Esophagus (tissue), 2 donors: Measurements from ENCODE around the gene PHF21A. TPM values are rescaled to one million over a fixed set of nuclear protein-coding genes. Genes with fewer than 3 reads are reported as not detected.
"Not testable (repeated sequence)": the region's sequence is repeated elsewhere in the genome, so short reads cannot be mapped to it uniquely, and the experiment has no call there.

ENCODE experiments used
- H3K27ac ChIP-seq, 2 donors: one replicate each; pipeline ENCODE4 v1.5.1; 2013; ENCODE audit warnings: low read depth in 2 of 2, mild to moderate bottlenecking in 2 of 2, inconsistent platforms in 1 of 2, low read length in 1 of 2, moderate library complexity in 1 of 2
- H3K27me3 ChIP-seq, 2 donors: one replicate each; pipeline ENCODE4 v1.6.1; 2013; ENCODE audit warnings: low read length in 2 of 2, control low read depth in 1 of 2, mild to moderate bottlenecking in 1 of 2; ENCODE audit not compliant: insufficient read depth in 2 of 2, control insufficient read depth in 1 of 2
- H3K36me3 ChIP-seq, 2 donors: one replicate each; pipeline ENCODE4 v1.6.1; 2013; ENCODE audit warnings: low read length in 1 of 2; ENCODE audit not compliant: control insufficient read depth in 2 of 2, insufficient read depth in 2 of 2
- H3K4me1 ChIP-seq, 2 donors: one replicate each; pipeline ENCODE4 v1.6.1; 2013; ENCODE audit warnings: low read length in 1 of 2; ENCODE audit not compliant: control insufficient read depth in 2 of 2, insufficient read depth in 2 of 2
- H3K4me3 ChIP-seq, 2 donors: one replicate each; pipeline ENCODE4 v1.5.1; 2013; ENCODE audit warnings: low read length in 2 of 2, mild to moderate bottlenecking in 2 of 2, low read depth in 1 of 2, moderate library complexity in 1 of 2
- H3K9me3 ChIP-seq, 2 donors: one replicate each; pipeline ENCODE4 v1.6.1; 2013; ENCODE audit warnings: mild to moderate bottlenecking in 2 of 2, low read depth in 1 of 2, low read length in 1 of 2, moderate library complexity in 1 of 2; ENCODE audit not compliant: control insufficient read depth in 2 of 2, insufficient read depth in 1 of 2
- WGBS, 2 donors: extraction: QIAGEN DNeasy Blood & Tissue Kit; methylation state at CpG; one replicate each; pipeline ENCODE4 v1.1.7; 2013; 5-methylcytosine and 5-hydroxymethylcytosine counted together
- polyA plus RNA-seq, 2 donors: library from polyadenylated mRNA; stranded (reverse); fragments of 200-250 nt; gene quantifications; one replicate each; pipeline ENCODE4 v1.2.3, GENCODE V29; 2013
- donor health status: healthy with polysubstance abuse.
- donor health status: Bipolar disorder and iron deficiency.

The PHF21A gene
- polyA plus RNA-seq, 2 donors, result 8.8 to 14.0 TPM

DNA sequence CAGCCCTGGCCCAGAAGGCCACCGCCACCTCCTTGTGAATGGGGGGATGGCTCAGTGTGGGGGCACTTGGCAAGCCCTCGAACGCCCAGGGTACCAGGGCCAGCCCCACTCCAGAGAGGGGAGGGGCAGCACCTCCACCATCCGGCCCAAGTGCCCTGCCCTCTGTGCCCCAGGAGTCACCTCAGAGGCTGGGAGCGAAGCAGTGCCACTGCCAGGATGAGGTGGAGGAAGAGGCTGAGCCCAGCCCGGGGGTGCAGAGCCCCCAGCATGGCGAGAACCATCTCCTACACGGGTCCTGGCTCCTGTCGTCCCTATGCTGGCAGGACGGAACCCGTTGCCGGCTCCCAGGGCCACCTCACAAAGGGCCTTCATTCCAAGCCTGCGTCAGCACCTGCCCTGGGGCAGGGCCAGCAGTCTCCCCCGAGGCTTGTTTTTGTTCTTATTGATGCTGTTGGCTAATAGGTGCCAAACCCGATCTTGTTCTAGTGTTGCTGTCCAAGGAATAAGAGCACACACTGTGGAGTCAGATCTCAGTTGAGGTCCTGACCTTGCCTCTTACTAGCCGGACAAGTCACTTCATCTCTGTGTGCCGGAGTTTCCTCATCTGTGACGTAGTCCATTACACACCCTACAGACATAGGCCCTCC is 214.2 kb downstream of the PHF21A start, which contains the start of gene FREY1:
Gene FREY1 (minus strand): TSS at position 307 of the 647 bp plus-strand sequence. CDS start 26 bp downstream, at position 281.
- Histone ChIP-seq H3K4me1 (peaks cover 2 to 11% of the 10 kb centered on the region in 2 donors), H3K27me3 (no peaks in the 10 kb centered on the region), H3K36me3 (peaks cover 7 to 25% of the 10 kb centered on the region in 2 donors), H3K9me3 (no peaks in the 10 kb centered on the region), H3K27ac (peak within 1 kb of the TSS in 1 of 2 donors; percentile 28), H3K4me3 (no peak within 1 kb of the TSS)
- 53 to 59% methylated on average over 18 of the region's 18 CpGs for WGBS, 2 donors

GRCh38 chr11:45906096-45906682 is 215.1 kb downstream of the PHF21A start:
- peaks cover 2 to 11% of the 10 kb centered on the region in 2 donors for H3K4me1 ChIP-seq
- no peak overlapping the region for H3K27ac ChIP-seq
- H3K36me3 ChIP-seq, result peaks cover 7 to 22% of the 10 kb centered on the region in 2 donors
- H3K9me3 ChIP-seq, result no peaks in the 10 kb centered on the region
- no peaks in the 10 kb centered on the region for H3K27me3 ChIP-seq
- 53 to 74% methylated on average over 19 of the region's 19 CpGs for WGBS, 2 donors
- H3K4me3 ChIP-seq, result no peak overlapping the region

DNA sequence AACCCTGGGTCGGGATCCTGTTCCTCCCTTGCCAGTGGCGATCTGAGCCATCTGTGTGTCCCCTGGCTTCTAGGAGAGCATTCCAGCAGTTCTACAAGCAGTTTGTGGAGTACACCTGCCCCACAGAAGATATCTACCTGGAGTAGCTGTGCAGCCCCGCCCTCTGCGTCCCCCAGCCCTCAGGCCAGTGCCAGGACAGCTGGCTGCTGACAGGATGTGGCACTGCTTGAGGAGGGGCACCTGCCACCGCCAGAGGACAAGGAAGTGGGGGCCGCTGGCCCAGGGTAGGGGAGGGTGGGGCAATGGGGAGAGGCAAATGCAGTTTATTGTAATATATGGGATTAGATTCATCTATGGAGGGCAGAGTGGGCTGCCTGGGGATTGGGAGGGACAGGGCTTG is 215.7 kb downstream of the PHF21A start:
- not testable (repeated sequence) for H3K9me3 ChIP-seq, H3K27ac ChIP-seq, H3K27me3 ChIP-seq, H3K4me3 ChIP-seq
- peaks cover 1 to 16% of the 10 kb centered on the region in 2 donors for H3K36me3 ChIP-seq
- peaks cover 2 to 11% of the 10 kb centered on the region in 2 donors for H3K4me1 ChIP-seq
- WGBS, 2 donors, result 48 to 60% methylated on average over 6 of the region's 6 CpGs

DNA sequence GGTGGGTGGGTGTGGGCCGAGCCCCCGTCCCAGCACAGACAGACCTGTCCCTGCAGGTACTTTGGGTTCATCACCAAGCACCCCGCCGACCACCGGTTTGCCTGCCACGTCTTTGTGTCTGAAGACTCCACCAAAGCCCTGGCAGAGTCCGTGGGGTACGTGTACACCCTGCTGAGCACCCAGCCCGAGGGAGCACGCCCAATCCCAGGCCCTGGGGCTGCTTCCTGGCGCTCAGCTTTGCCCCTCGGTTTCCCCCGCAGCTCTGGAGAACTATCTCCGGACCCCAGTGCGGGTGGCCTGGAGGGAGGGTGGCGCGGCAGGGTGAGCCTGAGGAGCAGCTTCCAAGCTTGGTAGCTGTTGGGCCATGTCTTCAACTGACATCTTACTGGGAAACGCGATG is 216.2 kb downstream of the PHF21A start:
- Histone ChIP-seq H3K4me1 (peaks cover 2 to 11% of the 10 kb centered on the region in 2 donors), H3K27ac (no peak overlapping the region), H3K36me3 (peaks cover 0 to 15% of the 10 kb centered on the region in 2 donors), H3K9me3 (no peaks in the 10 kb centered on the region), H3K27me3 (no peaks in the 10 kb centered on the region), H3K4me3 (no peak overlapping the region)
- WGBS, 2 donors, result 84 to 89% methylated on average over 19 of the region's 19 CpGs

GRCh38 chr11:45904309-45904915 is 216.8 kb downstream of the PHF21A start:
- Histone ChIP-seq H3K27ac (no peak overlapping the region), H3K9me3 (no peaks in the 10 kb centered on the region), H3K4me3 (no peak overlapping the region), H3K36me3 (peaks cover 0 to 8% of the 10 kb centered on the region in 2 donors), H3K27me3 (no peaks in the 10 kb centered on the region), H3K4me1 (peaks cover 2 to 12% of the 10 kb centered on the region in 2 donors)
- 65 to 73% methylated on average over 15 of the region's 15 CpGs for WGBS, 2 donors

DNA sequence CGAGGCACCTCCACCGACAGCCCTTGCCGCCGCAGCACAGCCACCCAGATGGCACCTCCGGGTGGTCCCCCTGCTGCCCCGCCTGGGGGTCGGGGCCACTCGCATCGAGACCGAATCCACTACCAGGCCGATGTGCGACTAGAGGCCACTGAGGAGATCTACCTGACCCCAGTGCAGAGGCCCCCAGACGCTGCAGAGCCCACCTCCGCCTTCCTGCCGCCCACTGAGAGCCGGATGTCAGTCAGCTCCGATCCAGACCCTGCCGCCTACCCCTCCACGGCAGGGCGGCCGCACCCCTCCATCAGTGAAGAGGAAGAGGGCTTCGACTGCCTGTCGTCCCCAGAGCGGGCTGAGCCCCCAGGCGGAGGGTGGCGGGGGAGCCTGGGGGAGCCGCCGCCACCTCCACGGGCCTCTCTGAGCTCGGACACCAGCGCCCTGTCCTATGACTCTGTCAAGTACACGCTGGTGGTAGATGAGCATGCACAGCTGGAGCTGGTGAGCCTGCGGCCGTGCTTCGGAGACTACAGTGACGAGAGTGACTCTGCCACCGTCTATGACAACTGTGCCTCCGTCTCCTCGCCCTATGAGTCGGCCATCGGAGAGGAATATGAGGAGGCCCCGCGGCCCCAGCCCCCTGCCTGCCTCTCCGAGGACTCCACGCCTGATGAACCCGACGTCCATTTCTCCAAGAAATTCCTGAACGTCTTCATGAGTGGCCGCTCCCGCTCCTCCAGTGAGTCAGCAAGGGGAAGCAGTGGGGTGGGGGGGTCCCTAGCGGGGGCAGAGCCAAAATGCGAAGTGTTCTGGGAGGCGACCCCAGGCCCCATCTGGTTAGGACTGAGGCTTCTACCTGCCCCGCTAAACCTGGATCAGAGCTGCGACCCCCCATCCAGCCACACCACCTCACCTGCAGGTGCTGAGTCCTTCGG is 218.5 kb downstream of the PHF21A start:
- Histone ChIP-seq H3K27ac (no peak overlapping the region), H3K9me3 (no peaks in the 10 kb centered on the region), H3K4me1 (peaks cover 5 to 7% of the 10 kb centered on the region in 2 donors)

GRCh38 chr11:45901626-45902025 is 219.6 kb downstream of the PHF21A start:
- no peaks in the 10 kb centered on the region for H3K27me3 ChIP-seq
- H3K9me3 ChIP-seq, result no peaks in the 10 kb centered on the region
- WGBS, 2 donors, result 70 to 72% methylated on average over 6 of the region's 6 CpGs
- H3K27ac ChIP-seq, result no peak overlapping the region
- no peak overlapping the region for H3K4me3 ChIP-seq
- H3K36me3 ChIP-seq, result peaks cover 0 to 2% of the 10 kb centered on the region in 2 donors
- peaks cover 3 to 5% of the 10 kb centered on the region in 2 donors for H3K4me1 ChIP-seq

More for the DNA sequence above, 218.5 kb downstream of the PHF21A start:
- no peaks in the 10 kb centered on the region for H3K27me3 ChIP-seq
- WGBS, 2 donors, result 92 to 93% methylated on average over 51 to 56 of the region's 56 CpGs
- H3K36me3 ChIP-seq, result peaks cover 0 to 2% of the 10 kb centered on the region in 2 donors
- no peak overlapping the region for H3K4me3 ChIP-seq

- no peaks in the 10 kb centered on the region for H3K9me3 ChIP-seq
- peaks cover 3 to 5% of the 10 kb centered on the region in 2 donors for H3K4me1 ChIP-seq
- WGBS, 2 donors, result 22 to 23% methylated on average over 8 of the region's 8 CpGs
- no peaks in the 10 kb centered on the region for H3K27me3 ChIP-seq
- H3K27ac ChIP-seq, result no peak overlapping the region
- peaks cover 0 to 2% of the 10 kb centered on the region in 2 donors for H3K36me3 ChIP-seq
- H3K4me3 ChIP-seq, result peak overlapping the region in 1 of 2 donors; percentile 41
Observed at GRCh38 chr11:45900916-45901617, 220.2 kb downstream of the PHF21A start.
